ENCODE data around the gene PLCL1. TPM values are rescaled to one million over a fixed set of nuclear protein-coding genes. Genes with fewer than 3 reads are reported as not detected.

The PLCL1 gene
- polyA plus RNA-seq, 1 experiment: 0.09 TPM

- Histone ChIP-seq H3K36me3 (ENCODE audit: control insufficient read depth, insufficient read depth, low read length) (no peaks in the 10 kb centered on the region), H3K4me3 (ENCODE audit: low read depth, low read length) (no peak overlapping the region), H3K27me3 (ENCODE audit: control insufficient read depth, insufficient read depth, low read length) (peaks cover 9% of the 10 kb centered on the region)
- no peak for DNase-seq (ENCODE audit: low read depth)
- TF ChIP-seq CTCF (IDR thresholded peaks at IDR 0.05; ENCODE audit: insufficient read depth, low read depth, low read length): no peak
- ChIA-PET POLR2A (no interaction called here), CTCF (interaction anchor here (0.8 to 2.7 kb wide), 2 partner anchors 44 to 488 kb away, joined by 3 to 8 read pairs; no protein-coding TSS in a partner anchor)
Measured at GRCh38 chr2:197809064-197809463, 4.7 kb downstream of the PLCL1 start.

GRCh38 chr2:197810016-197810415 lies 5.6 kb downstream of the PLCL1 start:
- Histone ChIP-seq H3K4me3 (ENCODE audit: low read depth, low read length) (no peak overlapping the region), H3K36me3 (ENCODE audit: control insufficient read depth, insufficient read depth, low read length) (no peaks in the 10 kb centered on the region), H3K27me3 (ENCODE audit: control insufficient read depth, insufficient read depth, low read length) (peaks cover 9% of the 10 kb centered on the region)
- TF ChIP-seq CTCF (IDR thresholded peaks at IDR 0.05; ENCODE audit: insufficient read depth, low read depth, low read length): no peak
- POLR2A ChIA-PET: no interaction called here
- CTCF ChIA-PET: interaction anchor here (0.6 kb wide), 1 partner anchor 45 kb away, joined by 3 read pairs; no protein-coding TSS in a partner anchor
- no peak for DNase-seq (ENCODE audit: low read depth)

- ChIA-PET CTCF (interaction anchor here (0.6 kb wide), 1 partner anchor 45 kb away, joined by 3 read pairs; no protein-coding TSS in a partner anchor), POLR2A (no interaction called here)
- peaks cover 6% of the 10 kb centered on the region for H3K27me3 ChIP-seq (ENCODE audit: control insufficient read depth, insufficient read depth, low read length)
- DNase-seq (ENCODE audit: low read depth): no peak
- H3K36me3 ChIP-seq (ENCODE audit: control insufficient read depth, insufficient read depth, low read length): no peaks in the 10 kb centered on the region
- no peak overlapping the region for H3K4me3 ChIP-seq (ENCODE audit: low read depth, low read length)
- no peak for TF ChIP-seq CTCF (IDR thresholded peaks at IDR 0.05; ENCODE audit: insufficient read depth, low read depth, low read length)
Measured at GRCh38 chr2:197810491-197810890, 6.1 kb downstream of the PLCL1 start.

- no peak overlapping the region for H3K4me3 ChIP-seq (ENCODE audit: low read depth, low read length)
- TF ChIP-seq CTCF (IDR thresholded peaks at IDR 0.05; ENCODE audit: insufficient read depth, low read depth, low read length): peak; percentile 68
- H3K27me3 ChIP-seq (ENCODE audit: control insufficient read depth, insufficient read depth, low read length): no peaks in the 10 kb centered on the region
- DNase-seq (ENCODE audit: low read depth): no peak
- no peaks in the 10 kb centered on the region for H3K36me3 ChIP-seq (ENCODE audit: control insufficient read depth, insufficient read depth, low read length)
- ChIA-PET CTCF (interaction anchor here (0.5 to 1.7 kb wide), 5 partner anchors 12 to 174 kb away, joined by 3 to 6 read pairs (median 3); no protein-coding TSS in a partner anchor), POLR2A (no interaction called here)
Measured at GRCh38 chr2:197813093-197813787, 8.8 kb downstream of the PLCL1 start.

- Histone ChIP-seq H3K4me3 (ENCODE audit: low read depth, low read length) (no peak overlapping the region), H3K36me3 (ENCODE audit: control insufficient read depth, insufficient read depth, low read length) (no peaks in the 10 kb centered on the region), H3K27me3 (ENCODE audit: control insufficient read depth, insufficient read depth, low read length) (no peaks in the 10 kb centered on the region)
- no peak for TF ChIP-seq CTCF (IDR thresholded peaks at IDR 0.05; ENCODE audit: insufficient read depth, low read depth, low read length)
- DNase-seq (ENCODE audit: low read depth): no peak
- CTCF ChIA-PET: interaction anchor here (1.6 to 1.7 kb wide), 2 partner anchors 37 to 233 kb away, joined by 4 to 5 read pairs; no protein-coding TSS in a partner anchor
- POLR2A ChIA-PET: no interaction called here
Measured at GRCh38 chr2:197814526-197814925, 10.1 kb downstream of the PLCL1 start.
